GM12878 (cell line): ENCODE data around the gene RGS11.

Experiments
- CTCF ChIP-seq, 3 experiments: IDR thresholded peaks in 2 of 3; conservative IDR thresholded peaks in 1 of 3; 2 replicates each; pipeline ENCODE4 v1.5.1; 2011; ENCODE audit warnings: low read depth in 3 of 3, low read length in 3 of 3, mild to moderate bottlenecking in 3 of 3, control low read depth in 2 of 3, moderate library complexity in 2 of 3, inconsistent platforms in 1 of 3, mixed read lengths in 1 of 3; ENCODE audit not compliant: control insufficient read depth in 2 of 3, insufficient read depth in 1 of 3; ENCODE audit errors: extremely low read depth in 1 of 3
- PML ChIP-seq: IDR thresholded peaks from 2 replicates; pipeline ENCODE4 v1.6.1; 2012; ENCODE audit warnings: low read length, inconsistent platforms
- POLR2AphosphoS5 ChIP-seq: IDR thresholded peaks from 2 replicates; pipeline ENCODE4 v1.6.1; 2011; ENCODE audit warnings: mild to moderate bottlenecking, low read length, inconsistent platforms

- TF ChIP-seq POLR2AphosphoS5 (no peak), CTCF (IDR thresholded peaks at IDR 0.05 in 2 of 3, conservative IDR thresholded peaks at IDR 0.05 in 1 of 3; ENCODE audit: control insufficient read depth in 2 of 3, extremely low read depth in 1 of 3, insufficient read depth in 1 of 3, low read depth in 3 of 3, low read length in 3 of 3) (peak in 2 of 3 experiments; percentile 7 to 36; a peak in 3 of 6 replicates), PML (no peak)
Observed at GRCh38 chr16:287298-287811, 11.6 kb upstream of the RGS11 start.
